HG02763 (cell line): ENCODE data around the gene CHRNA7.
"Not testable (repeated sequence)": the region's sequence is repeated elsewhere in the genome, so short reads cannot be mapped to it uniquely, and the experiment has no call there.

Experiments
- ATAC-seq: cut with Tn5 transposase; IDR thresholded peaks from one replicate; pipeline ENCODE4 v1.9.1; 2021; ENCODE audit warnings: mild to moderate bottlenecking, moderate library complexity; ENCODE audit not compliant: unreplicated experiment

Gene CHRNA7

GRCh38 chr15:32119694-32120330, 89.5 kb downstream of the CHRNA7 start:
- no peak for ATAC-seq

GRCh38 chr15:32120577-32121383, 90.5 kb downstream of the CHRNA7 start:
- no peak for ATAC-seq

GRCh38 chr15:32121384-32121695, 91.0 kb downstream of the CHRNA7 start:
- ATAC-seq, result no peak

DNA sequence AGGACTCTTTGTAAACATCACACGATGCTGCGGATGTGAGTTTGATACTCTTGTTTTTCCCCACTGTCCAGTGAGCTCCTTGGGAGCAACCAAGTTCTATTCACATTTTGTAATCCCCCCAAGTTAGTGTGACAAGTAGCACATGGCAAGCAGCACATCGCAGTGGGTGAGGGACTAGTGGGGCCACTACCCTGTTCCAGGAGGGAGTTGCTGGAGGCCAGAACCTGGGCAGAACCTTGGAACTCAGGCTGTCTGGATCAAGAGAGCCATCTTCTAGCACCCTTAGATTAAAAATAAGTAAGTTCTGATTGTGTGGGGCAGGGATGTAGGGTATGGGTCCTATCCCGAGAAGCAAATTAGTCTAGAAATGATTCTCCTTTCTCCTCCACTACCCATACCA, 91.7 kb downstream of the CHRNA7 start:
- no peak for ATAC-seq

- no peak for ATAC-seq
Observed at GRCh38 chr15:32123473-32123872, 93.2 kb downstream of the CHRNA7 start.

GRCh38 chr15:32124726-32125125, 94.4 kb downstream of the CHRNA7 start:
- no peak for ATAC-seq

DNA sequence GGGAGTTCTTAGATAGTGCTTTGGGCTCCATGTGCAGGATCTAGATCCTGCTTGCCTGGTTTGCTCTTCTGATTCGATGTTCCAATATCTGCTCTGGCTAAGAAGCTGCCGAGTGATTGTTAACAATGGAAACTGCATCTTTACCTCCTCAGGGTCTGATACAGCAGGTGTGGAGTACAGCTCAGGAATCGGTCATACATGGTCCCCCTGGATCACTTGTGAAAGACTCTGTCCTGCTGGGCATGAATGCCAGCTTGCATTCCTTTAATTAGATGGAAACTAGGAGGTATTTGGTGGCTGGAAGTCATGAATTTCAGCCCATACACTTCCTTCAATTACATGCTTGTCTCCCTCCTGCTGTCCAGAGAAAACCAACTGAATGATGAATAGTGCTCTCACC, 95.3 kb downstream of the CHRNA7 start:
- ATAC-seq, result no peak

GRCh38 chr15:32129815-32130214, 99.5 kb downstream of the CHRNA7 start:
- ATAC-seq, result no peak

DNA sequence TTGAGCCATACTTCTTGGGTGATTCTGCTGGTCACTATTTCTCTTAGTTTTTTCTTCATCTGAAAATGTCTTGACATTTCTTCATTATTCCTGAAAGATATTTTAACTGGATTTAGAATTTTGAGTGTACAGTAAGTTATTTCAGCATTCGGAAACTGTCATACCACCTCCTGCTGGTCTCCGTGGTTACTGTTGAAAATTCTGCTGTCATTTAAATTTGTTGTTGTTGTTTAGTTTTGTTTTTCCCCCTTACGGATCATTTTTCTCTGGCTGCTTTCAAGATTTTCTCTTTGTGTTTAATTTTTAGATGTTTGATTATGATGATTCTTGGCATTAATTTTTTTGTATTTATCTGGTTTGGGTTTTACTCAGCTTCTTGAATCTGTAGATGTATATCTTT, 100.5 kb downstream of the CHRNA7 start:
- ATAC-seq, result no peak

DNA sequence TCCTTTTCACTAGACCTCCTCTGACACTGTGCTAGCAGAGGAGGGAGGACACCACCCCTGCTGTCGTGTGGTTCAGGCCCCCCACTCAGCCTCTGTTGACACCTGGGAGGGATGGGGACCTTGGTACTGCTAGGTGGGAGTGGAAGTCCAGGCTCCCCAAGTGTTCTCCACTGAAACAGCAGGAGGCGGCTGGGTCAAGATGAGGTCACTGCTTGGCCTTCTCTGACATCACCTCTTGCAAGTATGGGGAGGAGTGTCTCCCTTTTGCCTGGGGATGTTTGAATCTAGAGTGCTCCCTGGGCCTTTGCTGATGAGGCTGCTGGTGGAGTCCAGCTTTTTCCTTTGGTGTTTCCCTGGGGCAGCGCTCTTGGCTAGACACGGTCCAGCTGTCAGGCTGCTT, 101.5 kb downstream of the CHRNA7 start:
- ATAC-seq, result no peak

GRCh38 chr15:32132859-32133258, 102.5 kb downstream of the CHRNA7 start:
- no peak for ATAC-seq

DNA sequence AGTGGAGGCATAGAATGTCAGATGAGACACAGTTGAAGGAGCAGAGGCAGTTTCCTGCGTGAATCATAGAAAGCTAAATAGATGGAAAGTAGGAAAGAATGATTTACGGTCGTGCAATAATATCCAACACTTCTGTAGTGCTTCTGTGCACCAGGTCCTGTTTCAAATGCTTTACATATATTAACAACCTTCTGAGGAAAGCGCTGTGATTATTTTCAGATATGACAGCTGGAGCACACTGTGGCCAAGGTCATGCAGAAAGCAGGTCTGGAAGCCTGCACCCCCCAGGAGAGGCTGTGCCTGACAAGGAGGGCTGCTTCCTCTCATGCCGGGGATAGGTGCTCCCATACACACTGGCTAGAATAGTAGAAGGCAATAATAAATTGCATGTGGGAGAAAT, 104.5 kb downstream of the CHRNA7 start:
- ATAC-seq, result no peak

- ATAC-seq, result no peak
Observed at GRCh38 chr15:32135335-32135734, 105.0 kb downstream of the CHRNA7 start.

GRCh38 chr15:32145512-32145911, 115.2 kb downstream of the CHRNA7 start:
- ATAC-seq, result not testable (repeated sequence)

GRCh38 chr15:32148833-32149555, 118.7 kb downstream of the CHRNA7 start:
- no peak for ATAC-seq

DNA sequence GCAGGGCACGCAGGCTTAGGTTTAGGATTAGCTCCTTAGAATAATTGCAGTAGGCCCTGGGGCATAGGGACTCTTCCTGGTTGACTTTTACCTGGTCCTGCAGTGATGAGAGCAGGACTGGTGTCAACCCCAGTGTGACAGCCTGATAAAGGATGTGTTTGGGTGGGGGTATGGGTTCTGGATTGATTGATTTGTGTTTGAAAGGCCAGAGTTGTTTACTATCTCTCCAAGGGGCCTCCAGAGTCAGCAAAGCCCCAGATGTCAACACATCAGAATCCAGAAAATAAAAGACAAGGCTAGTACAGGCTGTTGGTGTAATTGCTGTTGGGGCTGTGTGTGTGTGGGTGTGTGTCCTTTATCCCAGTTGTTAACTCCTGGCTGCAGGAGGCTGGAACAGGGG, 122.3 kb downstream of the CHRNA7 start:
- no peak for ATAC-seq

- not testable (repeated sequence) for ATAC-seq
Observed at GRCh38 chr15:32153868-32154623, 123.7 kb downstream of the CHRNA7 start.

DNA sequence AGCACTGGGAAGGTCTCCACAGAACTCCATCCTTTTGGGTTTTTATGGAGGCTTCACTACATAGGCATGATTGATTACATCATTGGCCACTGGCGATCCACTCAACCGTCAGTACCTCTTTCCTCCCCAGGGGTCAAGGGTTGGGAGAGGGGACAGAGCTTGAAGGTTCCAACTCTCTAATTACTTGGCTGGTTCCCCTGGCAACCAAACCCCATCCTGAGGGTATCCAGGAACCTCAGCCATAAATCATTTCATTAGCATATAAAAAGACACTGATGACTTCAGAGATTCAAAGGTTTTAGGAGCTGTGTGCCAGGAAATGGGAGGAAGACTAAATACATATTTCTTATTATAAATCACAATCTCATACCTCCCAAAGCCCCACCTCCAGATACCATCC, 131.8 kb downstream of the CHRNA7 start:
- ATAC-seq, result not testable (repeated sequence)

- not testable (repeated sequence) for ATAC-seq
Observed at GRCh38 chr15:32164065-32164464, 133.8 kb downstream of the CHRNA7 start.

DNA sequence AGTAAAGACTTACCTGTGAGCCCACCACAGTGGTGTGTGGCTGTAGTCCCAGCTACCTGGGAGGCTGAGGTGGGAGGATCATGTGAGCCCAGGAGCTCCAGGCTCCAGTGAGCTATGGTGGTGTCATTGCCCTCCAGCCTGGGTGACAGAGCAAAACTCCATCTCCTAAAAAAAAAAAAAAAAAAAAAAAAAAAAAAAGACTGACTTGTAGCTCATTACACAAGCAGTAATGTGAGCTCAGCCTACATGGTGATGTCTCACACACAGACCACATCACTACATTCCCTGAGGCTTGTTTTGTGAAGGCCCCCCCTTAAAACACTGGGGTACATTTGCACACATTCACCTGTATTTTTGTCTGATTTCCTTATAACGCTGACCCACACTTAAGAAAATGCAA, 134.4 kb downstream of the CHRNA7 start:
- ATAC-seq, result not testable (repeated sequence)

DNA sequence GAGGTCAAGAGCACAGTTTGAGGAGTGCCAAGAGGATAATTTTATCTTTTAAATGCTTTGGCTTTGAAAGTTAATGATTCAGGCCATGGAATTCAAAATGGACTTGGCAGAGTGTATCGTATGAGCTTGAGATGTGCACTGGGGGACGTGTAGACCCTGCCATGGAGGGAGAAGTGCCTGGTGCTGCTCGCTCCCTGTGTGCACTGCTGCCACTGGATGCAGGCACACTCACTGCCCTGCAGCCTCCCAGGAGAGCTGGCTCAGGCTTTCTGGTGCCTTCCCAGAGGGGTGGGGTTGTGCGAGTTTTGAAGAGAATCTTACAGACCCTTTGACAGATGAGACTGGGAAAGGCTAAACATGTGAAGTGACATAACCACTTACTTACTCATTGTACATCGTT, 135.5 kb downstream of the CHRNA7 start:
- not testable (repeated sequence) for ATAC-seq
